Measurements from ENCODE around the gene C8B.

Gene C8B

DNA sequence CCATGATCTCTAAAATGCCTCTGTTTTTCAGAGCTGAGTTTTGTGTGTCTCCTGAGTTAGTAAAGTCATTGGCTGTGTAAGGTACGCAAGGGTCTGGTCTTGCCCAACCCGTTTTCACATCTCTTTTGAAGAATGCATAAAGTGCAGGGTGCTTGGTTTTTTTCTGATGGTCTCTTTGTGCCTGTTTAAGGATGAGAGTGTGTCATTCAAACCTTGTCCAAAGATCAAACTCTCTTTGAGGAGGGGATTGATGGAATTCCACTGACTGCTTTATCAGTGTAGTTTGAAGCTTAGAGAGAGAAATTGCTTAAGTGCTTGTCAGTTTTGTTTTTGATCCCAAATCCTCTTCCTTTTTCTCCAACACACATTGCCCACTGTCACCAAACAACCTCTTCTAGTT lies 20.0 kb upstream of the C8B start:
- no peak overlapping the region for H3K4me3 ChIP-seq

DNA sequence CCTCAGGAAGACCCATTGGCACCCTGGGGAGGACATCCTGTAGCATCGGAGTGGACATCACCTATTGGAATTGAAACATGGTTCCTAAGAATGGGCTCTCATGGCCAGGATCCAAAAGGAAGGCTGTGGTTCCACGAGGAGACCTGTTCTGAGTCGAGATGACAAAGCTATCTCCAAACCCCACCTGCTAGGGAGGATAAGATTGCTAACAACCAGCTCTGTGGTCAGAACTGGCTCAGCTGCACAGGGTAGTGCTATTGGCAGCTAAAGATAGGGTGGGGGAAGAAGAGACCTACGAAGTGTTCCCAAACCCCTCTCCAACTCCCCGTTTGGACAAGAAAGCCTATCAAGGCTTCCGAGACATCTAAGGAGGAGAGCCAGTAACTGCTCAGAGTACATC lies 17.7 kb upstream of the C8B start:
- Histone ChIP-seq H3K36me3 (replicated peaks) (no peaks in the 10 kb centered on the region), H3K4me3 (no peak overlapping the region), H3K9me3 (no peaks in the 10 kb centered on the region), H3K4me1 (no peaks in the 10 kb centered on the region), H3K27me3 (ENCODE audit: low read depth) (no peaks in the 10 kb centered on the region)
- DNase-seq (ENCODE audit: low spot score in 2 of 2), result no peak
- in situ Hi-C loops (cut with MboI; ENCODE audit: low sequenced_read_pairs), result no loop called here

More for the DNA sequence above, 20.0 kb upstream of the C8B start:
- no peak for DNase-seq (ENCODE audit: low spot score in 2 of 2)
- 0 out of 2 replicates have a peak, but pooled peaks cover 2% of the 10 kb centered on the region for H3K27me3 ChIP-seq (ENCODE audit: low read depth)
- no peaks in the 10 kb centered on the region for H3K36me3 ChIP-seq (replicated peaks)
- in situ Hi-C loops (cut with MboI; ENCODE audit: low sequenced_read_pairs), result no loop called here
- H3K9me3 ChIP-seq, result no peaks in the 10 kb centered on the region
- H3K4me1 ChIP-seq, result no peaks in the 10 kb centered on the region

DNA sequence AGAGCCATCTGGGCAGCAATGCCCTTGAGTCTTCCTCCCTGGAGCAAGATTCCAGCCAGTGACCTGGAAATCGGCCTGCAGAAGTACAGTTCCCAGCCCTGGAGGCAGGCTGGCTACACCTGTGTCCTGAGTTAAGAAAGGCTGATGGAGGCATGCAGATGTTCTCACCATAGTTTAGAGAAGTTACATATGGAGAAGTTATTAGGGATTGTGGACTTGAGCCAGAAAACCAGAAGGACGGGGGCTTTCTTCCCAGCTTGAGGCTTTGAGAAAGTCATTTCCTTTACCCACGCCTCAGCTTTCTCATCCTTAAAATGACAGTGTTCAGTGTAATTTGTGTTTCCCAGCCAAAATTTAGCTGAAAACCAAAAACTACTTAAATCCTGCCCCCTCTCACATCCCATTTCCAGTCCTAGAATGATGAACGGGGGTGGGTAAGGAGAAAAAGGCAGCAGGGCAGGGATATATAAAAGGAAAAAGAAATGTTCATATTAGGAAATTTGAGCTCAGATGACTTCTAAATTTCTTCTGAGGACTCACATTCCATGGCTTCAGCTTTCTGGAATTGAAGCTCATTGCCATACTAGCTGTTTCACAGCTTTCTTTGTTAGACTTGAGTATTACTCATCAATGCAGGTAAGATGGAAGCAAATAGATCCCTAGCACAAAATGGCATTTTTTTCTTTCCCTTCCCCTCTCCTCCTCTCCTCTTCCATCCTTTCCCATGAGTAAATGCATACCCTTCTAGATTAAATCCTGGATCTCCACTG lies 14.4 kb upstream of the C8B start:
- H3K27me3 ChIP-seq (ENCODE audit: low read depth), result no peaks in the 10 kb centered on the region
- H3K4me3 ChIP-seq, result no peak overlapping the region
- in situ Hi-C loops (cut with MboI; ENCODE audit: low sequenced_read_pairs), result no loop called here
- no peak for DNase-seq (ENCODE audit: low spot score in 2 of 2)
- H3K36me3 ChIP-seq (replicated peaks), result no peaks in the 10 kb centered on the region
- H3K4me1 ChIP-seq, result no peaks in the 10 kb centered on the region
- no peaks in the 10 kb centered on the region for H3K9me3 ChIP-seq

DNA sequence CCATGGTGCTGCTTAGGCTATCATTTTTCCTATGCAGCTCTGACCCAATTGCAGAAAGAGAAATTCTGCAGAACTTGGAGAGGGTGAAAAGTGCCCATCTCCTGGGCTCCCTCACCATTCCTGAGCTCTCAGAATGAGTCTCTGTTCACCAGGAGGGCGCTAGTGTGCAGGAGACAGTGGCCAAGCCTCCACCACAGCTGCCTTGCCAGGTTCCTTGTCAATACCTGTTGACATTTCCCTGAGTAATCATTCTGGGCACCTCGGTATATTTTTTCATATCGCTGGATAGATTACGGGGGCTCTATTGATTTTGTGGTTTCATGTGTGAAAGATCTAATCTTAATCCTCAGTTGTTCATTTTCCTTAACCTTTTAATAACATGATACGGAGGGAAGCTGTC lies 13.0 kb upstream of the C8B start:
- Histone ChIP-seq H3K9me3 (no peaks in the 10 kb centered on the region), H3K4me1 (no peaks in the 10 kb centered on the region), H3K4me3 (no peak overlapping the region), H3K27me3 (ENCODE audit: low read depth) (no peaks in the 10 kb centered on the region), H3K36me3 (replicated peaks) (no peaks in the 10 kb centered on the region)
- DNase-seq (ENCODE audit: low spot score in 2 of 2), result no peak
- in situ Hi-C loops (cut with MboI; ENCODE audit: low sequenced_read_pairs), result no loop called here

DNA sequence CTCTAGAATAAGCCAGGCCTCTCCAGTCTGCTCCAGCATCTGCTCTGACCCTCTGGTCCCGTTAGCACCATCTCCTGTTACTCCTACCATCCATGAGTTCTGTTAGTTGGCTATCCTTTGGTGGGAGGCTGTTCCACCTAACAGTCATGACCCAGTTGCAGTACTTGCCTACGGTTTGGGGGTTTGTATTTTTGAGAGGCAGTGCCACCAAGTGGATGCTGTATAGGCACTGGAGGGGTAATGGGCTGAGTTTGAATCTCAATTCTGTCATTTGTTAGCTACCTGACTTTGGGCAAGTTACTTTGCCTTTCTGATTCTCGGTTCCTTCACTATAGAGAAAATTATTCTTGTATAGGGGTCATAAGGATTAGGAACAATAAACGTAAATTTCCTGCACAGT lies 12.1 kb upstream of the C8B start:
- H3K4me1 ChIP-seq, result no peaks in the 10 kb centered on the region
- in situ Hi-C loops (cut with MboI; ENCODE audit: low sequenced_read_pairs), result no loop called here

DNA sequence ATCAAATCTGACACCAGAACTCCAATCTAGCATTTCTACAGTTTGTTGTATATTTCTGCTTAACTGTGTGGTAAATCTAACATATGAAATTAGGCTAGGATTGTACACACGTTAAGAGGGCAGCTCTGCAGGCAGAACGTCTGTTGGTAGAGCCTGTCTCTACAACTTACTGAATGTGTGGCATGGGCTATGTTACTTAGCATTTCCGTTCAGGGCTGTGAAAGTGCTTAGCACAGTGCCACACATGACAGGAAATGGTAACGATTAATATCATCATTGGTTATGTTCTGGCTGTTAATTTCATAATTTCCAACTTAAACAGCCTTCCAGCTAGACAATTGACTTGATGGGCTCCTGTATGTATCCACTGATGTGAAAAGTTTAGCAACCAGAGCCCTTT lies 9.6 kb upstream of the C8B start:
- Histone ChIP-seq H3K36me3 (replicated peaks) (no peaks in the 10 kb centered on the region), H3K4me3 (no peak overlapping the region), H3K9me3 (no peaks in the 10 kb centered on the region), H3K4me1 (no peaks in the 10 kb centered on the region), H3K27me3 (ENCODE audit: low read depth) (no peaks in the 10 kb centered on the region)
- DNase-seq (ENCODE audit: low spot score in 2 of 2), result no peak
- in situ Hi-C loops (cut with MboI; ENCODE audit: low sequenced_read_pairs), result no loop called here

More for the DNA sequence above, 12.1 kb upstream of the C8B start:
- Histone ChIP-seq H3K9me3 (no peaks in the 10 kb centered on the region), H3K36me3 (replicated peaks) (no peaks in the 10 kb centered on the region), H3K4me3 (no peak overlapping the region), H3K27me3 (ENCODE audit: low read depth) (no peaks in the 10 kb centered on the region)
- no peak for DNase-seq (ENCODE audit: low spot score in 2 of 2)

DNA sequence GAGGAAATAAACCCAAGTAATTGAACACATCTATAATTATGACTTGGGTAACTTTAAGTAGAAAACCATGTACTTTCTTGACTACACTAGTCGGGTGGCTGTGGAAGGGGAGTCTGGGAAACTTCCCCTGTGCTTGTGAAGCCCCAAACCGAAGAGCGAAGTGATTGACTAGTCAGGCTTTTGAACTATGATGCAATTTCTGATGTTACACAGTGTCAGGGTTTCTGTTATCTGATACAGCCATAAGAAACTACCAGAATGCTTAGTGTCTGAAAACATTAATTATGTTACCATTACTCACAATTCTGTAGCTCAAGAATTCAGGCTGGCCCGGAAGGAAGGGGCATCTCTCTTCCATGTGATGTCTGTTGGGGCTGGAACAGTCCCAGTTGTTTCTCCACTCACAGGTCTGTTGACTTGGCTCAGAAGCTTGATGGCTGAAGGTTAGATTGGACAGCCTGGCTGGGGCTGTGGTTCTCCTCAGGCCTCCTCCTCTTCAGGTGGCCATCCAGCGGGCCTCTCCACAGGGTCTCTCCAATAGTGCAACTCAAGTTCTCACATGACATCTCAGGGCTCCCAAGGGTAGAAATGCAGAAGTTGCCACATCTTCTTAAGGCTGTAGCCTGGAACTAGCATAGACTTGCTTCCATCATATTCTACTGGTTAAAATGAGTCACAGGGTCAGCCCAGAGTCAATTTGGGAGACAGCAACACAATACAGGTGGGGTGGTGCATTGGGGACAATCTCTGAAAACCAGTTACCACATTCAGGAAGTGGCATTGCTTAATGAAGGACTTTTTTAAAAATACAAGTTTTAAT lies 8.3 kb upstream of the C8B start:
- H3K4me1 ChIP-seq, result no peaks in the 10 kb centered on the region
- H3K27me3 ChIP-seq (ENCODE audit: low read depth), result no peaks in the 10 kb centered on the region
- in situ Hi-C loops (cut with MboI; ENCODE audit: low sequenced_read_pairs), result no loop called here
- no peak for DNase-seq (ENCODE audit: low spot score in 2 of 2)
- no peak overlapping the region for H3K4me3 ChIP-seq
- no peaks in the 10 kb centered on the region for H3K36me3 ChIP-seq (replicated peaks)
- no peaks in the 10 kb centered on the region for H3K9me3 ChIP-seq

DNA sequence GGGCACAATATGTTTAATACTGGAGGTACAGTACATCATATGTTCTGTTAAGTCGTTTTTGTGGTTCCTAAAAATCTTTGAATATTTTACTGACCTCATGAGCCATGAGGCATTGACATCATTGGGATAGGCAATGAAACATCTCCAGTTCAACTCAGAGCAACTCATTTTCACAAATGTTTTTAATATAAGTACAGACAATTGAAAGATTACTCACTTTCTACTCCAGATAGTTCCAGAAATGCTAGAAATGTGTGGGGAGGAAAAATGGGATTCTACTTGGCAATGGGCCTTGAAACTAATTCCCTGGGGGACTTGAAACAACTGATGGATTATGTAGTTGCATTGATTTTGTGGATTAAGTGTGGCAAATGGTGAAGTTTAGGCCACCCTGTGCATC lies 7.2 kb upstream of the C8B start:
- no peaks in the 10 kb centered on the region for H3K4me1 ChIP-seq
- no peak for DNase-seq (ENCODE audit: low spot score in 2 of 2)
- in situ Hi-C loops (cut with MboI; ENCODE audit: low sequenced_read_pairs), result no loop called here
- no peak overlapping the region for H3K4me3 ChIP-seq
- no peaks in the 10 kb centered on the region for H3K9me3 ChIP-seq
- no peaks in the 10 kb centered on the region for H3K27me3 ChIP-seq (ENCODE audit: low read depth)
- H3K36me3 ChIP-seq (replicated peaks), result no peaks in the 10 kb centered on the region

DNA sequence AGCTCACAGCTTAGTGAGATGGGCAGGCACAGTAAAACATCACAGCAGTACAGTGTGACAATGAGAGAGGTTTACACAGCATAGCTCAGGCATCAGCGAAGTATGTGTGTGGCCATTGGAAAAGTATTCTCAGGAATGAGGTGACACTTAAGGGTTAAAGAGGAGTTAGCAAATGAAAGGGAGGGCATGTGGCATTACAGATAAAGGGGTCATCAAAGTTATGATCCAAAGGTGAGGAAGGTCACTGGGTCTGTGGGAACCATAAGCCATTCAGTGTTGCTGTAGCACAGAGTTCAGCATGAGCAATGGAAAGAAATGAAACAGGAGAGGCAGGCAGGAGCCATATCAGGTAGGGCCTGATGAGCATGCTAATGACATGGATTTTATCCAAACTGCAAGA lies 4.5 kb upstream of the C8B start:
- no peaks in the 10 kb centered on the region for H3K27me3 ChIP-seq (ENCODE audit: low read depth)
- no peak overlapping the region for H3K4me3 ChIP-seq
- H3K4me1 ChIP-seq, result no peaks in the 10 kb centered on the region
- in situ Hi-C loops (cut with MboI; ENCODE audit: low sequenced_read_pairs), result no loop called here
- H3K9me3 ChIP-seq, result no peaks in the 10 kb centered on the region
- no peaks in the 10 kb centered on the region for H3K36me3 ChIP-seq (replicated peaks)
- no peak for DNase-seq (ENCODE audit: low spot score in 2 of 2)

DNA sequence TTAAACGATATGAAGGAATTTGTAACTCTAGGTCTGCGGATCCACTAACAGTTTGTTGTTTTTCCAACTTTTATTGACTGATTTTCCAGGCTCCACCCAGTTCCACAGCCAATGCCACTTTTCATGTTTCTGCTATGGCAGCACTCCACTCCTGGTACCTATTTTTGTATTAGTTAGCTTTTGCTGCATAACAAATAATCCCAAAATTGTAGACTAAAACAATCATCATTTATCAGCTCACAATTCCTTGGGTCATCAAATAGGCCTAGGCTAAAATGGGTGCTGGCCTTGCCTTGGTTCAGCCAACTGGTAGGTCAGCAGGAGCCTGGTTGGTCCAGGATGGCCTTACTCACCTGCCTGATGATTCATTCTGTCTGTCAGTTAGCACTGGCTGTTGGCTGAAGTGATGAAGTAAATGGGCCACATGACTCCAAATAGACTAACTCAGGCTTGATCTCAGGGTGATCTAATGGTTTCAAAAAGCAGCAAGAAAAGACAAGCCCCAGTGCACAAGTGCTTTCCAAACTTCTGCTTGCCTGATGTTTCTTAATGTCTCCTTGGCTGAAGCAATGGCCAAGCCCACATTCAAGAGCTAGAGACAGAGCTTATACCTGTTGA lies 3.2 kb upstream of the C8B start:
- Histone ChIP-seq H3K9me3 (no peaks in the 10 kb centered on the region), H3K36me3 (replicated peaks) (no peaks in the 10 kb centered on the region), H3K4me3 (no peak overlapping the region), H3K27me3 (ENCODE audit: low read depth) (no peaks in the 10 kb centered on the region), H3K4me1 (no peaks in the 10 kb centered on the region)
- DNase-seq (ENCODE audit: low spot score in 2 of 2), result no peak
- in situ Hi-C loops (cut with MboI; ENCODE audit: low sequenced_read_pairs), result no loop called here

DNA sequence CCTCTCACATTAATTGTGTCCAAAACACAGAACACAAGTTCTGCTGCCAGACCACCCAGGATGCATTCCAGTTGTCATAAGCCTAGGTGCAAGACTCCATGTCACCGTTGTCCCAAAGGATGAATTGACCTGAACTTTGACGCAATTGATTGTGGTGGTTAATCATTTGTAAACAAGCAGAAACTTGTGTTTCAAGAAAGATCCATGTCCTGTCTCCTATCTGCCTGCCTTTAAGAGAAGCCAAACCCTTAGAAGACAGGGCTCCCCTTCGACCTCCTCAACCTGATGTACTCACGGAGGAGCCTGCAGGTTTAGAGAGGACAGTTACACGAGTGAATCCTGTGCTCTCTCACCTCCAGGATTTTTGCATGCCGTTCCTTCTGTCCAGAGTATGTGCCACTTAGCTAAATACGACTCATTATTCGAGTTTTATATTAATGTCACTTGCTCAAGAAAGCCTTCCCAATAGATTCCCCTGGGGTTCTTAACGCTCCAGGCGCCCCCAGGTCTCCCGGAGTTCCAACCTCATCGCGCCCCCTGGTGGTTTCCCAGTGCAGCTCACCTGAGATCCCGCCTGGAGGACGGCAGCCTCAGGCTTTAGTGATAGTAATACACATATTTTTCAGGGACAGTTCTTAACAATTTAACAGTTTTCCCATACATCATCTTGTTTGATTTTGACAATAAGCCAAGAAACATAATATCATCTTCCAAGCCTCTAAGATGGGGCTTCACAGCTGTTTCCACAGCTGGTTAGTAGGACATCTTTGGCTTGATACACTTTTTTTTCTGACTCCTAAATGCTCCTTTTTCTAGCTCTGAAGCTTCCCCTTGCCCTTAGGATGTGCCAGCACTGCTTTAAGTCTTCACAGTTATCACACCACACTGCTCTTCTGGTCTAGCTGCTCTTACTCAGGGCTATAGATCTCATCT lies 2.4 kb upstream of the C8B start:
- Histone ChIP-seq H3K36me3 (replicated peaks) (no peaks in the 10 kb centered on the region), H3K4me3 (no peak overlapping the region), H3K27me3 (ENCODE audit: low read depth) (no peaks in the 10 kb centered on the region), H3K4me1 (no peaks in the 10 kb centered on the region), H3K9me3 (no peaks in the 10 kb centered on the region)
- in situ Hi-C loops (cut with MboI; ENCODE audit: low sequenced_read_pairs), result no loop called here
- peak in 1 of 2 experiments; percentile 77 for DNase-seq (ENCODE audit: low spot score in 2 of 2)

DNA sequence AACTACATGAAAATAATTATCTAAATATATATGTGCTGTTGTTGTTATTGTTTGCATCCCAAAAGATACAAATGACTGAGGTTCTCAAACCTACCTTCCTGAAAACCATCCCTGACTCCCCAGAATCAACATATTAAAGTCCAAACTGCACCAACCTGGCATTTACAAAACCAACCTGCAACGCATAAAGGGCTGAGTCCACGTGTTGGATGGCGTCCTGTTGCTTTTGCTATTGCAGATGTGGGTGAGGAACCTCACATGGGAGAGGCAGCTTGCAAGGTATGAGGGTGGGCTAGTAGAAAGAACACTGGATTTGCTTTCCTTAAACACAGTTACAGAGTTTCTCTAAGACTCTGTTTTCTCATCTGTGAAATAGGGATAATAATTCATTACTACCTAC lies 1.5 kb upstream of the C8B start:
- Histone ChIP-seq H3K4me3 (no peak overlapping the region), H3K36me3 (replicated peaks) (no peaks in the 10 kb centered on the region), H3K4me1 (no peaks in the 10 kb centered on the region), H3K27me3 (ENCODE audit: low read depth) (no peaks in the 10 kb centered on the region), H3K9me3 (no peaks in the 10 kb centered on the region)
- DNase-seq (ENCODE audit: low spot score in 2 of 2), result no peak
- in situ Hi-C loops (cut with MboI; ENCODE audit: low sequenced_read_pairs), result no loop called here

DNA sequence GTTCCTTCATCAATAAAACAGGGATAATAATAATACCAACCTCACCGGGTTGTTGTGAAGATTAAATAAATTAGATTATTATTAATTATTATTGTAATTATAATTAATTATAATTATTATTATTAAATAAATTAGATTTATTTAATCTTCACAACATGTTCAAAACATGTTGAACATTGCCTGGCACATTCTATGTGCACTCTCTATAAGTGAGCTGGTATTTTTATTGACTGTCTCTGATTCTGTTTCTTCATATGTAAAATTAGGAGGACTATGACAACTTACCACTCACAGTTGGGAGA lies 834 bp upstream of the C8B start:
- in situ Hi-C loops (cut with MboI; ENCODE audit: low sequenced_read_pairs), result no loop called here
- DNase-seq (ENCODE audit: low spot score in 2 of 2), result no peak
- H3K9me3 ChIP-seq, result no peaks in the 10 kb centered on the region
- no peak overlapping the region for H3K4me3 ChIP-seq
- H3K36me3 ChIP-seq (replicated peaks), result no peaks in the 10 kb centered on the region
- no peaks in the 10 kb centered on the region for H3K4me1 ChIP-seq
- H3K27me3 ChIP-seq (ENCODE audit: low read depth), result no peaks in the 10 kb centered on the region
